GM21447 (cell line): ENCODE results near the gene LZIC.

Source experiments
- ATAC-seq: cut with Tn5 transposase; IDR thresholded peaks from one replicate; pipeline ENCODE4 v1.9.1; 2021; ENCODE audit not compliant: unreplicated experiment

LZIC gene

DNA sequence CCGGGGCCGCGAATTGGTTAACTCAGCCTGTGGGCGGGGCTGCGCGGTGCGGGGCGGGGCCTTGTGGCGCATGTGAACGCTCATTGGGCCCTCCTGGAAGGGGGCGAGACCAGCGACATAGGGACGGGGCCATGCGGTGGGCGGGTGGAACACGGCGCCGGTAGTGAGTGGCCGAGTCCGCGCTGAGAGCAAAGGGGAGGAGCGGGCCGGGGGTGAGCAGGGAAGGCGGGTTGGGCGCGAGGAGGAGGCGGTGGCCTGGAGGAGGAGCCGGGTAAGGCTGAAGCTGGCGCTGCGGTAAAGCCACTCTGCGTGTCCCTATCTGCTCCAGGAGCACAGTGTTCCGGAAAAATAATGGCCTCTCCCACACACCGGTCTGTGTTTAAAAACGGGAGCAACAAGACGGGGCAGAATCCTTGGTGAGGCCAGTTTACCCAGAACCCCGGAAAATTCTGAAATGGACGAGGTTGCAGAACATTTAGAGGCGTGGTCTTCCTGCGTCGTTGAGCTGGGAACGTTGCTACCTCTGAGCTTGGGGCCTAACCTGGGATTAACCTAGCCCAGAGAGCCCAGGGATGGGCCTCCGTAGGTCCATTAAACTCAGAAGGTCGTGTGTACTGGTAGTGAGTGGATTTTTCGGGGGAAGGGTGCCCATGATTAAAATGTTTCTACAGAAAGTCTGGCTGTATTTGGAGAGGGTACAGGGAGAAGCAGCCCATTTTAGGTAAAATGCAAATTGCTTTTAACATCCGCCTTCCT lies 32.6 kb downstream of the LZIC start:
- ATAC-seq = peak; percentile 92

DNA sequence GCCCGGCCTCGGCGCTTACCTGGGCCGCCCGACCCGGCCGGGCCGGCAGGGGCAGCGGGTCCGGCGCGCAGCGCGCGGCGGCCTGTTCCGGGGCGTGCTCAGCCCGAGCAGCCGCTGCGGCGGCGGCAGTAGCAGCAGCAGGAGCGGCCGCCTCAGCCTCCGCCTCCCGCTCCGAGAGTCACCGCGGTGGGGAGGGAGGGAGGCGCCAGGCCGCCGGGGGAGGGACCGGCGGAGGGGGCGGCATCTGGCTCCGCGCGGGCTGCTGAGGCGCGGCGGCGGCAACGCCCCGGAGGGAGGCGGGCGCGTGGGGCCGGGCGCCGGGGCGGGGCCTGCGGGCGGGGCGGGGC lies 33.1 kb downstream of the LZIC start, which contains the start of gene CTNNBIP1:
TSS of gene CTNNBIP1 (minus strand) at position 194 of the 347 bp plus-strand sequence. CDS start 38,205 bp downstream, outside the sequence.
- ATAC-seq = peak; percentile 67

DNA sequence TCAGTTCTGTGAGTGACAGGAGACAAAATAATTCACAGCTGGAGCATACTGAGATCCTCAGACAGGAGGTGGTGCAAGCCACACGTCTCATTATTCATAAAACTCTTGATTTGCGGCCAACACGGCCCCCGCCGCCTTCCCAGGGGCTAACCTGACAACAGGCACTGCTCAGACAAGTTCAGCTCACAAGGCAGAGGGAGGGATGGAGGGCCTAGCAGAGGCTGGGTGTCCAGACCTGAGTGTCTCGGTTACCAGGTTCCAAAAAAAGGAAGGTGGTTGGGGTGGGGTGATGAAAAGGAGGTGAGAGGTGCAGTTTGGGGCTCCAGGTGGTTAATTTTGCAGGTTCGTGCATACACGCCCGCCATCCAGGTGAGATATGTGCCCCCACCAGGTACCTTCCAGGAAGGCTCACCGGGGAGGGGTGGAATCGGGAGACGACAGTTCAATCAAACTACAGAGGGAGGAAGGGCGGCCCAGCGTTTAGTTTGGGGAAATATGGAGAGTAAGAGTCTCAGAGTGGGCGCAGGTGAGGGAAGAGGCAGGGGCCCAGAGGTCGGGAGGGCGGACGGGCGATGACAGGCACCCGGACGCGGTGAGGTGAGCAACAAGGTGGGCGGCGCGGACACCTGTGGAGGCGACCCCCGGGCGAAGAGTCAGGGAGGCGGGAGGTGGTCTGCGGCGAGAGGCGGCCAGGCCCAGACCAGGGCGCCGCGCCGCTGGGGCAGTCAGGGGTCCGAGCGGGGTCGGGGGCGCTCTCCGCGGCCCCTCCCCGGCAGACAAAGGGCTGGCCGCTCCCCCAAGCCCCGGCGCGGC lies 33.8 kb downstream of the LZIC start:
- no peak for ATAC-seq

DNA sequence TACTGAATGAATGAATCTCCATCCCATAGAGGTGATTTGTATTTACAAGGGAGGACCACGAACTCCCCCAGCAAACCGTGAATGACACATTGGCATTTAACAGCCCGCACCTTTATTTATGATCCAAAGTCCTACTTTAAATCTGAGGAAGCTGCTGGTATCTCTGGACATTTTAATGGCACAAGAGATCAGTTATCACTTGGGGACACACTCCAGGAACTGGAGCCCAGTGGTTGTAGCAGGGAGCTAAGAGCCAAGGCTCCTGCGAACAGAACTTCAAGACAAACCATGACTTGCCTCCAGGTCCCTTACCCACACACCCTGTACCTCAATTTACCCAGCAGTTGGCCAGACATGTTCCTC lies 34.3 kb downstream of the LZIC start:
- no peak for ATAC-seq

DNA sequence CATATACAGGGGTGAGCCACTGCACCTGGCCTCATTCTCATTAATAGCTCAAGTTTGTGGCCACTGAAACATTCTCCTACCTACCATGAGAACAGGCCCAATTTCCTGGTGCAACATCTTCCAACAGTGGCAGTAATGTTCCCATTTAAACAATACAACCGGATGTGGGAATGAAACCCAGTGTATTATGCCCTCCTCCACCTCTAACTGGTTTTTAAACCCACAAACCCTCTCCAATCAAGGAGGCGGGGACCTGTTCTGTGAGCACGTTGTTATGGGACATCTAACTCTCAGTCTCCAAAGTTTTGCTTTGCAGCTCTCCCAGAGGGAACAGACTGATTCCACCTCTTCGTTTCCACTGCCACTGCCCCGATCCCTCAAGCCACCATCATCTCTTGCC lies 35.8 kb downstream of the LZIC start:
- ATAC-seq = no peak

DNA sequence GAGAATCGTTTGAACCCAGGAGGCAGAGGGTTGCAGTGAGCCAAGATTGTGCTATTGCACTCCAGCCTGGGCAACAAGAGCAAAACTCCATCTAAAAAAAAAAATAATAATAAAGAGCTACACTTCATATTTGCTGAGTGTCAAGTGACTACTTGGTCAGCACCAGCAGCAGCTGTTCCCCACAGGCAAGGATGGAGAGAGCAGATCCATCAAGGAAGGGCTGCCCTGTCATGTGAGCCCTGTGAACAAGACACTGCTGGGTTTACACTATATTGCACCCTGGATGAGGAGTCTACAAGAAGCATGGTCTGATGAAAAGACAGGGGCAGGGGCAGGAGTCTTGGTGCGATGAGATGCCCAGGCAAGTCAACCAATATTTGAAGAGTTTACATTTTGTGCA lies 36.7 kb downstream of the LZIC start:
- no peak for ATAC-seq

DNA sequence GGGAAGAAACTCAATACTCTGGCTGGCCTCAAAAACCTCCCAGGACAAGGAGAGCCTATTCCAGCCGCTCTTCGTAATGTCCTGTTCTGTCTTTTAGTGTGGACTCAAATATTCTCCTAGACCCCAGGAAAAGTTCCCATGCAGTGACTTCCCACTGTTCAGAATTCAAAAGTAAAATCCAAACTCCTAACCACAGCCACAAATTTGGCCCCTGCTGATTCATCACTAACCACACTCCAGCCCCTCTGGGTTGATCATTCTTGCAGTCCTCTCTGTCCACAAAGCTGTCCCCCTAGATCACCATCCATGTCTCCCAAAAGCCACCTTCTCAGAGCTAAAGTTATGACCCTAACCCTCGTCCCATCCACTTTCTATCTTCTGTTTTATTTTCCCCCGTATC lies 38.2 kb downstream of the LZIC start:
- no peak for ATAC-seq

DNA sequence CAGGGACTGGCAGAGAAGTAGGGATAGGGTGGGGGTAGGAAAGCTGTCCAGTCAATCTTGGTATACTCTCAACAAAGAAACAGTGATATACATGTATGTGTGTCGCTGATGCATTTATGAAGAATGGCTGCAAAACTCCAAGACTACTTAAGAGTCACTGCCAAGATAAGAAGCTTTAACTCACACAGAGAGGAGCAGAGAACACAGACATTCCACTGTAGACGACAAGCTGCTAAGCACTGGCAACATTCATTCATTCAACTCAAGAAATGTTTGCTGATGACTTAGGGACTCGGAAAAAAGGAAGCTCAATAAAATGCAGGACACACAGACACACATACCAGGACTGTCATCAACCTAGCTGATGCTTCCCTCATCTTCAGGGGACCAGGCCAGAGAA lies 38.6 kb downstream of the LZIC start:
- no peak for ATAC-seq

DNA sequence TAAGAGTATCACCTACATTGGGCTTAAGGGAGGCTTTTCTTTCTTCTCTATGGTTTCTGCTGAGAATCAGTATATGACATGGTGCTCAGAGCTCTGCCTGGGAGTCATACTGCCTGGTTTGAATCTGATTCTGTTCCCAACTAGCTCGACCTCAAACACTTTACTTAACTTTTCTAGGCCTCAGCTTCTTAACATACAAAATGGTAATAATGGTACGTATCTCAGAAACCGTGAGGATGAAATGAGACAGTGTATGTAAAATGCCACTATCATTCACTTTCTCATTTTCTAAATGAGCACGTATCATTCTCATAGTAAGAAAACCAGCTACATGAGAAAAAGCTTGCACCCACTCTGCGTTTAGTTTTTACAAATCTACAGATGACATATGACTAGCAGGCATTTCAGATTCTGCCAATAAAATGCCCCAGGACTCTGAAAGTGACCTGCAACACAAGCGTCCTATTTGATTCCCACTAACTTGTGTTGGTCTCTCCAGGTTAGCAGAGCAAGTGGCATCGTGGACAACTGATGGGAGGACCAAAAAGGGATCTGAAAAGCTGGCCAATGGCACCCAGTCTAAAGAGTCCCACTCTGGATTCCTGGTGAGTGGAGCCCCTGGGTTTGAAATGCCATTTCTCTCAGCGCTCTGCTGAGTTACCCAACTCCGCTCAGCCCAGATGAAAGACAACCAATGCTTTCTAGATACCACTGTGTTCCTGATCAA lies 39.2 kb downstream of the LZIC start:
- no peak for ATAC-seq

DNA sequence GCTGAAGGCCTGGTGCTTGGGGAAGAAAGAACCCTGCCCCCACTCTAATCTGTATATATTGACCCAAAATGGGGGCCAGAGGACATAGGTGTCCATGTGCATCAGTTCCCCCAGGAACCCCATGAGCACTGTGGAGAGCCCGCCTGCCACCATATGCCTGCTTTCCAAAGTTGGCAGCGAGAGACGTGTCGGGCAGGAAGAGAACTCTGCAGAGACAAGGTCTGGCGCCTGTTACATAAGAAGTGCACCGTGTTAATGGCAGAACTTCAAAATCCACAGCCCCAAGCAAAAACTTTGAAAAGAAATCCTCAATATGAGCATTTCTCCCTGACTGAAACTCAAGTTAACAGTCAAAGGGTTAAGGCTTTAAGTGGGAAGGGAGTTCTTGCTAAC lies 41.1 kb downstream of the LZIC start:
- no peak for ATAC-seq

DNA sequence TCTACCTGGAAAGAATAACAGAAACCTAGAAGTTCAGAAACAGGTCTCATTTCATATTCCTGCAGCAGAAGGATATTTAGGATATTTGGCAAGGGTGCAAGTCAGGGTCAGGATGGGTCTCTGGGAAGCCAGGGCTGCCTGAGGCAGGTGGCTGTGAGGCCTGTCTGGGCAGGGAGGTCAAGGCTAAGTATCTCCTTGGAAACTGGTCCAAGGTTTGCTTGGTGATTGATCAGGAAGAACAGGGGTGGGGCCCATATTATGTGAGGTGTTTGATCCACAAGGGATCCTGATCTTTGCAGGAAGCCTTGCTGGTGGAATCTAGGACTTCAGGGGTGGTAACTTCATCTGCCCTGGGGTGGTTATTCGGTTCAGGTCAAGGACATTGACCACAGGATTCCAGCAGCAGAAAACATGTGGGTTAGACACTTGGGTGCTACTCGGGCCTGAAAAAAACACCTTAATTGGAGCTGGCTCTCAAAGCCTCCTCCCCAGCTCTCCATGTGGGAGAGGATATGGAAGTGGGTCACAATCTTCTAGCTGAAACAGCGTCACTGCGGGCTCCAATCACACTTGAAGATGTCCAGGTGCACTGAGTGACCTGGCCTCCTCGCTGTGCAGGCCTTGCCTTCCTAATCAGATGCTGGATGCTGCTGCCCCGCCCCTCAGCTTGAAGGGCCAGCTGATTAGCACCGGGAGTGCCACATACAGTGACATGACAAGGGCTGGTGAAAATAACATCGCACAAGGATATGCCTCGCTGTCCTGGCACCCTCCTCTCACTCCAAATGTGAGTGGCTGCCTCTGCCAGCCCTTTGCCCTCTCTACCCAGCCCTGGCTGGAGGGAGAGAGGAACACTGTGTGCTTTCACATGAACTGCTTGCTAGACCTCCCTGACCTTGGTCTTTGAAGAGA lies 41.8 kb downstream of the LZIC start:
- no peak for ATAC-seq

DNA sequence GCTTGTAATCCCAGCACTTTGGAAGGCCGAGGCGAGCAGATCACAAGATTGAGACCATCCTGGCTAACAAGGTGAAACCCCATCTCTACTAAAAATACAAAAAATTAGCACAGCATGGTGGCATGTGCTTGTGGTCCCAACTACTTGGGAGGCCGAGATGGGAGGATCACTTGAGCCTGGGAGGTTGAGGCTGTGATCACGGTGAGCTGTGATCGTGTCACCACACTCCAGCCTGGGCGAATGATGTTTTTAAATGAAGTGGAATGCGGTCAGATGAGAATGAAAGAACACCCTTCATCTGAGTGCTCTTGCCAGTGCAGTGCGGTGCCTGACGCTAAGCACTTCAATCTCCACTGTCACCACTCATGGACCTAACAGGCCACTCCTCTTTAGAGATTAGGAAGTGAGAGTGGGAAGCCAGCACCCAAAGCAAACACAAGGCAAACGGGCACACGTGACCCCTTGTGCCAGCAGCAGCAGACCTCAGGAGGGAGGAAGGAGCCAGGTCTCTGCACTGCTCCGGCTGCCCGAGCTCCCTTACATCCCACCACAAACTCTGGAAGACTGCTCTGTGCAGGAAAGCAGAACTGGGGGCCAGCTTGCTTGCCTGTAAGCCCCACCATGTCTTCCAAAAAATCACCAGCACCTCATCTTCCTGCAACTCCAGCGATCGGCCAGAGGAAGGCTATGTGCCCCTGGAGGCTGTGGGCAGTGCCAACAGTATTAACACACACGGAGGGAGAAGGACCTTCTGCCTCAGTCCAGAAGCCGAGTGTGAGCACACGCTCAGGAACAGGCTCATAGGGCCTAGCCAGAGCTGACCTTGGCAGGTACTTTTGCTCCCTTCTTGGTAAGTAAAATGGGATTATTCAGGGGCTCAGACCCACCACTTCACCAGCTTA lies 42.8 kb downstream of the LZIC start:
- no peak for ATAC-seq

DNA sequence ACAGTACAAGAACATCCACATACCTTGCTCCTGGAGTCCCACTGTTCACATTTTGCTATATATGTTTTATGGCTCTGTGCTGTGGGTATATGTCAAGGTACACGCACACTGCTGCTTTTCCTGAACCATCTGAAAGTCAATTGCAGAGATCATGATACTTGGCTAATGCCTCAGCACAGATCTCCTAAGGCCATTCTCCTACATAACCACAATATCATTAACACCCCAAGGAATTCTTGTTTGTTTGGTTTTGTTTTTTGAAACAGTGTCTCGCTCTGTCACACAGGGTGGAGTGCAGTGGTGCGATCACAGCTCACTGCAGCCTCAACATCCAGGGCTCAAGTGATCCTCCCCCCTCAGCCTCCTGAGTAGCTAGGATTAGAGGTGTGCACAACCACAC lies 49.1 kb downstream of the LZIC start:
- ATAC-seq = no peak

DNA sequence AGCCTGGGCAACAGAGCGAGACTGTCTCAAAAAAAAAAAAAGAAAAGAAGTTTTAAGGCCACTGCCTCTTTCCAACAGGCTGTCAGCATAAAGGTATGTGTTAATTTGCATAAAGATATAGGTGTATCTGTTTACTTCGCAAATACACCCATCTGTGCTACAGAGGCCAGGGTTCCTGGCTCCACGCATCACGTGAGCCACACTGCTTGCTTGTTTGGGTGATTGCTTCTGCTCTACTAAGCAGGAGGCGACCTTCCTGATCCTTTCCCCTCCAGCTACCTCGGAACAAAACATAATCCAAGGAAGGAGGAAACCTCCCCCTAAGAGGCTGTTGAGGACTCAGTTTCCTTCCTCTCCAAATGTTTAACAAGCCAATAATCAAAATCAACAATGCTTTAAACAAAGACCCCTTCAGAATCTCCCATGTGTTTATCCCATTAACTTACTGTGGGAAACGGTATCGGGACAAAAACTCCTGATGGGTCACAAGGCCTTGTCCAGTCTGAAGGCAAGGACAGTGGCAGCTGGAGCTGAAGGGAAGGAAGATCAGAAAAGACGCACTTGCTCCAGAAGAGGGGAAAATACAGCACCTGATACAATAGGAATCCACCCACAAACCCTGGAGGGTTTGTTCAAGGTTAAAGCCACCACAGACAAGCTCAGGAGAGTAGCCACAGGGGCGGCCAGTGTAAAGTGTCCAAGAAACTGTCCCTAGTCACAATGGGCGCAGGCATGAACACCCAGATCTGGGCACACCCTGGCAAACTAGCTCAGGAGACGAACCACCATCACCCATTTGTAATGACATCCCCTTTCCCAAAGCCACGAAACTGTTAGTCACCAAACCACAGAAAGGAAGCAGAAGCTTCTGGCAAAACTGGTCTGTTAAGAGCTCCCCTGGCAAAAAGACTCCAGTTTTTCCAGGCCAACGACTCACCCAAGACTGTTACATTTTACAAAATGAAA lies 50.3 kb downstream of the LZIC start:
- ATAC-seq = no peak

DNA sequence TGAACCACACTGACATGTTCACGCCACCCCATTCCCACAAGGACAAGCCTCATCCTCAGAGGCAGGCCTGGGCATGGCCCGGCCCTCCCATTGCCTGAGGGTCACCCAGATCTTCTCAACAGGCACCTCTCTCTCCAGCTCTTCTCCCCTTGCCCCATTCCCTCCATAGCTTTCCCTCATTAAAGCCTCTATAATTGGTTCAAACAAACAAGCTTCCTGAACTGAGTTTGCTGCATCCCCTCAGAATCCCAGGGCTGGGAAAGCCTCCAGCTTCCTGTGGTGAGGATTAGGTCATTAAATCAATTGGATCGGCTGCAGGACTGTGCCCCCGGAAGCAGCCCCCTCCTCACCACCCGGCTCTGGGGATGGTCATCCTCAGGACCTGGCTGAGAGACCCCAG lies 52.0 kb downstream of the LZIC start:
- no peak for ATAC-seq

DNA sequence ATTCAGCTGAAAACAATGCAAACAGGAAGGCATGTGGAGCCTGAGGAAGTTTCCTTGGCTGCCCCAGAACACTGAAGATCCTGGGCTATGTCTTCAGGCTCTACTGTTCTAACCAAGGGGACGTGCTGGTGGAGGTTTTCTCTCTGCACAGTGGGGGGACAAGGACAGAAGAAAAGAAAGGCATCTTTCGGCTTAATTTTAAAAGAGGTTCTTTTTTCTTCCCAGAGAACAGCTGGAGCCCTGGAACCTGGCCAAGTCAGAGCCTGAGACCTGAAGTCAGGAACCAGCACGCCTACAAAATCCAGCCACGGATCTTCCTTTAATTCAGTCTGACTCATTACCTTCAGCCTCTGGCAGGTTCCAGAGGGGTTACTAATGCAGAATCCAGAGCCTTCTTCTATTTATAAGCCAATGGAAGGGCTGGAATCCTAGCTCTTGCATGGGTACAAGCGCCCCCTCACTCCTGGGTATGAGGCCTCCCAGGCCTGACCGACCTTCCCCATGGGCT lies 52.9 kb downstream of the LZIC start:
- no peak for ATAC-seq

DNA sequence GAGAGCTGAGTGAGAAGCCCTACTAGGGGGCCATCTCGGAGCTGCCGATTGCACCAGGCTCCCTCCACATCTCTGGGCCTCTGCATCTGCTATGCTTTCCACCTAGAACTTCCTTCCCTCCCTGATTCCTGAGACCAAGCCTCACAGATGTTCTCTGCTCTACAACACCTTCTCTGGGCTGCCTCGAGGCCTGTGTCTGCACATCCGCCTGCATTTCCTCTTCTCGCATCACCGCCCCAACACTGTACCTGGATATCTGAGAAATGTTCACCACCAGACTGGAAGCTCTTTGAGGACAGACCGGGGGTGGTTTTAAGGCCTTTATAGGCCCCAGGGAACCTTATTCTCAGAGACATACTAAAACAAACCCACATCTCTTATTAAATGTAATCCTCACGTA lies 53.8 kb downstream of the LZIC start:
- no peak for ATAC-seq

DNA sequence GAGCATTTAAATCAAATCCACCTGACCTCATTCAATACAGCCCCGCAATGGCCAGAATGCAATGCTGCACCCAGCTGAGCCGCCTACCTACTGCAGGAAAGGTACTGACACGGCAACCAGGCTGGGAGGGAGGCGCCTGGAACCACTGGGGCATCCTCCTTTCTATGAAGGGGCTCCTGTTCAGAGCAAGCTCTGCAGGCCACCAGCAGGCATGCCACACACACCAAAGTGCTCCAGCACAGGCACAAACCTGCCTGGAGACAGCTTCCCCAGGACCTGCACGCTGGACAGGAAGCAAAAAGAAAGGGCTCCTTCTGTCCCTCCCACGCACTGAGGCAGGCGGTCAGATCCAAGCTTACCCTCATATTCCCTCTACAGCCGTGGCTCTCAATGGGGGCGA lies 54.3 kb downstream of the LZIC start:
- no peak for ATAC-seq

DNA sequence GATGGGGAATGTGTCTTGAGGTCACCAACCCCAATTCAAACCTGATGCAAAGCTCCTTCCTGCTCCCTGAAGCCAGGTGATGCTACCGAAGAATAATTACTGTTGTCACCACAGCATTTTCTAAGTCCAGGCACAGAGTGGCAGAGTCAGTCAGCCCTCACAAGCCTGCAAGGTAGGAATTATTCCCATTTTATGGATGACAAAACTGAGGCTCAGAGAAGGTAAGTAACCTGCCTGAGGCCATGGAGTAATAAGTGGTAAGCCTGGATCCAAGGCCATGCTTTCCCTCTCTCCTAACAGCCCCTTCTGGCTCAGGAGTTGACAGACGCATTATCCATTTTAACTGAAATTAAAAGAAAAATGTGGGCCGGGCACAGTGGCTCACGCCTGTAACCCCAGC lies 56.1 kb downstream of the LZIC start:
- ATAC-seq = no peak
